Measurements from ENCODE around the gene SELENOO. TPM values are rescaled to one million over a fixed set of nuclear protein-coding genes. Genes with fewer than 3 reads are reported as not detected.

The SELENOO gene
- total and polyA plus RNA-seq, 2 of the 13 experiments (the other 11 are each of a cell fraction or from before 2014, with no cell fraction given): 14.4 to 19.0 TPM

DNA sequence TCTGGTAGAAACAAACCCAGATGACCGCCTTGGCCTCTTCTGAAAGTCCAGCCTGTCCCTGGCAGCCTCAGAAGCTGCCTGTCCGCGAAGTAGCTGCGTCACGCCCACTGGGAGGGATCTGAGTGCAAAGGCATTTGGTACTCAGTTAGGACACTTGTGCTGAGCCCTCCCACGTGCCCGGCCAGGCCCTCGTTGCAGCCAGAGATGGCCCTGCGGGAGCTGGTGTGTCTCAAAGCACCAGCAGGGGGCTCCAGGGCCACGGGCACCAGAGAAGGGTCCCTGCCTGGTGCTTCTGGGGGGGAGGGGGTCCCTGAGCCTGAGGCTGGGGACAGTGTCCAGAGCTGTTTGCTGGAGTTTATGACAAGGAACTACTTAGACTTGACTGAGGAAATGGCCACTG is 5.8 kb downstream of the SELENOO start (continued):
- TF ChIP-seq ZNF121 (CRISPR knock-in tag; IDR thresholded peaks at IDR 0.05) (no peak), ZNF451 (CRISPR knock-in tag; IDR thresholded peaks at IDR 0.05) (no peak), EHMT2 (IDR thresholded peaks at IDR 0.05; ENCODE audit: borderline replicate concordance, low read depth, low read length) (no peak), MAFG (CRISPR knock-in tag; IDR thresholded peaks at IDR 0.05) (no peak), ZNF33B (CRISPR knock-in tag; IDR thresholded peaks at IDR 0.05) (no peak), JDP2 (CRISPR knock-in tag; IDR thresholded peaks at IDR 0.05; ENCODE audit: borderline replicate concordance) (no peak), BORCS8-MEF2B (CRISPR knock-in tag; IDR thresholded peaks at IDR 0.05) (no peak), ZBTB38 (CRISPR knock-in tag; IDR thresholded peaks at IDR 0.05) (0 out of 2 replicates have a peak, but pooled peaks have one; percentile 19), ATF7 (IDR thresholded peaks at IDR 0.05) (no peak), ATF7 (CRISPR knock-in tag; IDR thresholded peaks at IDR 0.05) (no peak), DMAP1 (CRISPR knock-in tag; IDR thresholded peaks at IDR 0.05) (no peak), ZFYVE20 (CRISPR knock-in tag; IDR thresholded peaks at IDR 0.05; ENCODE audit: borderline replicate concordance, low read depth) (no peak), HNRNPUL1 (IDR thresholded peaks at IDR 0.05; ENCODE audit: low read depth, low read length) (no peak), DR1 (CRISPR knock-in tag; IDR thresholded peaks at IDR 0.05) (no peak)
- TF ChIP-seq, protein P1, sequence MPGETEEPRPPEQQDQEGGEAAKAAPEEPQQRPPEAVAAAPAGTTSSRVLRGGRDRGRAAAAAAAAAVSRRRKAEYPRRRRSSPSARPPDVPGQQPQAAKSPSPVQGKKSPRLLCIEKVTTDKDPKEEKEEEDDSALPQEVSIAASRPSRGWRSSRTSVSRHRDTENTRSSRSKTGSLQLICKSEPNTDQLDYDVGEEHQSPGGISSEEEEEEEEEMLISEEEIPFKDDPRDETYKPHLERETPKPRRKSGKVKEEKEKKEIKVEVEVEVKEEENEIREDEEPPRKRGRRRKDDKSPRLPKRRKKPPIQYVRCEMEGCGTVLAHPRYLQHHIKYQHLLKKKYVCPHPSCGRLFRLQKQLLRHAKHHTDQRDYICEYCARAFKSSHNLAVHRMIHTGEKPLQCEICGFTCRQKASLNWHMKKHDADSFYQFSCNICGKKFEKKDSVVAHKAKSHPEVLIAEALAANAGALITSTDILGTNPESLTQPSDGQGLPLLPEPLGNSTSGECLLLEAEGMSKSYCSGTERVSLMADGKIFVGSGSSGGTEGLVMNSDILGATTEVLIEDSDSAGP (CRISPR knock-in tag; IDR thresholded peaks at IDR 0.05; ENCODE audit: borderline replicate concordance): no peak
- TF ChIP-seq, protein P2, sequence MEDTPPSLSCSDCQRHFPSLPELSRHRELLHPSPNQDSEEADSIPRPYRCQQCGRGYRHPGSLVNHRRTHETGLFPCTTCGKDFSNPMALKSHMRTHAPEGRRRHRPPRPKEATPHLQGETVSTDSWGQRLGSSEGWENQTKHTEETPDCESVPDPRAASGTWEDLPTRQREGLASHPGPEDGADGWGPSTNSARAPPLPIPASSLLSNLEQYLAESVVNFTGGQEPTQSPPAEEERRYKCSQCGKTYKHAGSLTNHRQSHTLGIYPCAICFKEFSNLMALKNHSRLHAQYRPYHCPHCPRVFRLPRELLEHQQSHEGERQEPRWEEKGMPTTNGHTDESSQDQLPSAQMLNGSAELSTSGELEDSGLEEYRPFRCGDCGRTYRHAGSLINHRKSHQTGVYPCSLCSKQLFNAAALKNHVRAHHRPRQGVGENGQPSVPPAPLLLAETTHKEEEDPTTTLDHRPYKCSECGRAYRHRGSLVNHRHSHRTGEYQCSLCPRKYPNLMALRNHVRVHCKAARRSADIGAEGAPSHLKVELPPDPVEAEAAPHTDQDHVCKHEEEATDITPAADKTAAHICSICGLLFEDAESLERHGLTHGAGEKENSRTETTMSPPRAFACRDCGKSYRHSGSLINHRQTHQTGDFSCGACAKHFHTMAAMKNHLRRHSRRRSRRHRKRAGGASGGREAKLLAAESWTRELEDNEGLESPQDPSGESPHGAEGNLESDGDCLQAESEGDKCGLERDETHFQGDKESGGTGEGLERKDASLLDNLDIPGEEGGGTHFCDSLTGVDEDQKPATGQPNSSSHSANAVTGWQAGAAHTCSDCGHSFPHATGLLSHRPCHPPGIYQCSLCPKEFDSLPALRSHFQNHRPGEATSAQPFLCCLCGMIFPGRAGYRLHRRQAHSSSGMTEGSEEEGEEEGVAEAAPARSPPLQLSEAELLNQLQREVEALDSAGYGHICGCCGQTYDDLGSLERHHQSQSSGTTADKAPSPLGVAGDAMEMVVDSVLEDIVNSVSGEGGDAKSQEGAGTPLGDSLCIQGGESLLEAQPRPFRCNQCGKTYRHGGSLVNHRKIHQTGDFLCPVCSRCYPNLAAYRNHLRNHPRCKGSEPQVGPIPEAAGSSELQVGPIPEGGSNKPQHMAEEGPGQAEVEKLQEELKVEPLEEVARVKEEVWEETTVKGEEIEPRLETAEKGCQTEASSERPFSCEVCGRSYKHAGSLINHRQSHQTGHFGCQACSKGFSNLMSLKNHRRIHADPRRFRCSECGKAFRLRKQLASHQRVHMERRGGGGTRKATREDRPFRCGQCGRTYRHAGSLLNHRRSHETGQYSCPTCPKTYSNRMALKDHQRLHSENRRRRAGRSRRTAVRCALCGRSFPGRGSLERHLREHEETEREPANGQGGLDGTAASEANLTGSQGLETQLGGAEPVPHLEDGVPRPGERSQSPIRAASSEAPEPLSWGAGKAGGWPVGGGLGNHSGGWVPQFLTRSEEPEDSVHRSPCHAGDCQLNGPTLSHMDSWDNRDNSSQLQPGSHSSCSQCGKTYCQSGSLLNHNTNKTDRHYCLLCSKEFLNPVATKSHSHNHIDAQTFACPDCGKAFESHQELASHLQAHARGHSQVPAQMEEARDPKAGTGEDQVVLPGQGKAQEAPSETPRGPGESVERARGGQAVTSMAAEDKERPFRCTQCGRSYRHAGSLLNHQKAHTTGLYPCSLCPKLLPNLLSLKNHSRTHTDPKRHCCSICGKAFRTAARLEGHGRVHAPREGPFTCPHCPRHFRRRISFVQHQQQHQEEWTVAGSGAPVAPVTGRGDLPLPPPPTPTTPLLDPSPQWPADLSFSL (CRISPR knock-in tag; IDR thresholded peaks at IDR 0.05): no peak
- TF ChIP-seq, protein P3, sequence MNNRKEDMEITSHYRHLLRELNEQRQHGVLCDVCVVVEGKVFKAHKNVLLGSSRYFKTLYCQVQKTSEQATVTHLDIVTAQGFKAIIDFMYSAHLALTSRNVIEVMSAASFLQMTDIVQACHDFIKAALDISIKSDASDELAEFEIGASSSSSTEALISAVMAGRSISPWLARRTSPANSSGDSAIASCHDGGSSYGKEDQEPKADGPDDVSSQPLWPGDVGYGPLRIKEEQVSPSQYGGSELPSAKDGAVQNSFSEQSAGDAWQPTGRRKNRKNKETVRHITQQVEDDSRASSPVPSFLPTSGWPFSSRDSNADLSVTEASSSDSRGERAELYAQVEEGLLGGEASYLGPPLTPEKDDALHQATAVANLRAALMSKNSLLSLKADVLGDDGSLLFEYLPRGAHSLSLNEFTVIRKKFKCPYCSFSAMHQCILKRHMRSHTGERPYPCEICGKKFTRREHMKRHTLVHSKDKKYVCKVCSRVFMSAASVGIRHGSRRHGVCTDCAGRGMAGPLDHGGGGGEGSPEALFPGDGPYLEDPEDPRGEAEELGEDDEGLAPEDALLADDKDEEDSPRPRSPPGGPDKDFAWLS (CRISPR knock-in tag; IDR thresholded peaks at IDR 0.05; ENCODE audit: borderline replicate concordance): no peak
- TF ChIP-seq, protein P4, sequence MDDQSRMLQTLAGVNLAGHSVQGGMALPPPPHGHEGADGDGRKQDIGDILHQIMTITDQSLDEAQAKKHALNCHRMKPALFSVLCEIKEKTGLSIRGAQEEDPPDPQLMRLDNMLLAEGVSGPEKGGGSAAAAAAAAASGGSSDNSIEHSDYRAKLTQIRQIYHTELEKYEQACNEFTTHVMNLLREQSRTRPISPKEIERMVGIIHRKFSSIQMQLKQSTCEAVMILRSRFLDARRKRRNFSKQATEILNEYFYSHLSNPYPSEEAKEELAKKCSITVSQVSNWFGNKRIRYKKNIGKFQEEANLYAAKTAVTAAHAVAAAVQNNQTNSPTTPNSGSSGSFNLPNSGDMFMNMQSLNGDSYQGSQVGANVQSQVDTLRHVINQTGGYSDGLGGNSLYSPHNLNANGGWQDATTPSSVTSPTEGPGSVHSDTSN (CRISPR knock-in tag; IDR thresholded peaks at IDR 0.05; ENCODE audit: borderline replicate concordance): no peak
- TF ChIP-seq, protein P5, sequence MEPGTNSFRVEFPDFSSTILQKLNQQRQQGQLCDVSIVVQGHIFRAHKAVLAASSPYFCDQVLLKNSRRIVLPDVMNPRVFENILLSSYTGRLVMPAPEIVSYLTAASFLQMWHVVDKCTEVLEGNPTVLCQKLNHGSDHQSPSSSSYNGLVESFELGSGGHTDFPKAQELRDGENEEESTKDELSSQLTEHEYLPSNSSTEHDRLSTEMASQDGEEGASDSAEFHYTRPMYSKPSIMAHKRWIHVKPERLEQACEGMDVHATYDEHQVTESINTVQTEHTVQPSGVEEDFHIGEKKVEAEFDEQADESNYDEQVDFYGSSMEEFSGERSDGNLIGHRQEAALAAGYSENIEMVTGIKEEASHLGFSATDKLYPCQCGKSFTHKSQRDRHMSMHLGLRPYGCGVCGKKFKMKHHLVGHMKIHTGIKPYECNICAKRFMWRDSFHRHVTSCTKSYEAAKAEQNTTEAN (CRISPR knock-in tag; conservative IDR thresholded peaks at IDR 0.05): no peak

Measured in HepG2 (cell line).